HG03342 (cell line): ENCODE measurements around the gene CLEC9A.
"Not testable (repeated sequence)": the region's sequence is repeated elsewhere in the genome, so short reads cannot be mapped to it uniquely, and the experiment has no call there.

Source experiments
- ATAC-seq: cut with Tn5 transposase; IDR thresholded peaks from one replicate; pipeline ENCODE4 v1.9.1; 2021; ENCODE audit warnings: mild to moderate bottlenecking, moderate library complexity; ENCODE audit not compliant: unreplicated experiment

CLEC9A gene

GRCh38 chr12:10030446-10030845, at the start of gene CLEC9A:
CLEC9A (plus strand) TSS chr12:10030682; CDS start chr12:10052688, 22,006 bp downstream.
- no peak for ATAC-seq

- no peak for ATAC-seq
Observed at GRCh38 chr12:9991876-9992275, 38.6 kb upstream of the CLEC9A start.

- ATAC-seq = no peak
Observed at GRCh38 chr12:9992296-9992695, 38.2 kb upstream of the CLEC9A start.

DNA sequence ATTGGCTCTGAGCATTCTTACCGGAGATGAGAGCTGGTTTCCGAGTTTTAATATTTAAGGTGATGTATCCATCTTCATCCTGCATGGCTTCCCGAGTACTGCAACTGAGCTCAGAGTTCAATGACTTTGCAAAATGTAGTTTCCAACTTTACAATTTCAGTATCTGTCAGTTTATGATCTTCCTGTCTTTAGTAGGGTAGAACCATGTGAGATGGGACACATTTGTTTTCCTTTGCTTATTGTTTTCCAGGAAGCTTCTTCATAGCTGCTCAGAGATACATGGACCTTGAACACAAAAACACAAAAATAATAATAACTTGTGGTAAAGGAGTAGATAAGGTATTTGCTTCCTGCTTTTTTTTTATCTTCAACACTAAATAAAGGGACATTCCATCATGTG, 31.5 kb upstream of the CLEC9A start, which contains the start of gene CLEC1B:
Gene CLEC1B (minus strand): TSS at position 106 of the 400 bp plus-strand sequence. CDS start 21 bp downstream, at position 85.
- ATAC-seq = no peak

DNA sequence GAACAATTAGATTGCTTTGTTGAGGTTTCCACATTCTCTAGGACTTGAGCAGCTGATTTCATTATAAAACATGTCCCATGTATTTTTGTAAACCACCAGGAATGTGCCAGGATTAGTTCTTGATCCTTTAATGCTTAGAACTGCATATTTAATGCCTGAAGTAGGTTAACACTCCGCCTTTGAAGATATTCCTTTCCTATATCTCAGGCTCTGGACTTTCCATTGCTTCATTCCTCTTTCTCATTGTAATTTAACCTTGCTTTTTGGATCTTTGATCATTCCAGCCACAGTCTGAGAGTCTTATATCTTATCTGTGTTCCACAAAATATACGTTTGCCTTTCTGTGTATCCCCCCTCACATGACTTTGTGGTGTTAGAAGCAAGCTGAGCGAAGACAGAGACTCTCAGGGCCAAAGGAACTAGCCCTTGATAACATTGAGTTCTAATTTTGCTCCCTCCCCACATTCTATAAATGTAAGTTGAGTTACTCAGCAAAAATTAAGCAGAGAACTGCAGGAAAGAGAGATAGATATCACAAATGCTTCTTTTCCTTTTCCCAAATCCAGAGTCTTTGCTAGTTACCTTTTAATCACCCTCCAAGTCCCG, 29.2 kb upstream of the CLEC9A start:
- ATAC-seq = no peak

GRCh38 chr12:10012630-10013330, 17.7 kb upstream of the CLEC9A start:
- no peak for ATAC-seq

- ATAC-seq = no peak
Observed at GRCh38 chr12:10015450-10015849, 15.0 kb upstream of the CLEC9A start.

DNA sequence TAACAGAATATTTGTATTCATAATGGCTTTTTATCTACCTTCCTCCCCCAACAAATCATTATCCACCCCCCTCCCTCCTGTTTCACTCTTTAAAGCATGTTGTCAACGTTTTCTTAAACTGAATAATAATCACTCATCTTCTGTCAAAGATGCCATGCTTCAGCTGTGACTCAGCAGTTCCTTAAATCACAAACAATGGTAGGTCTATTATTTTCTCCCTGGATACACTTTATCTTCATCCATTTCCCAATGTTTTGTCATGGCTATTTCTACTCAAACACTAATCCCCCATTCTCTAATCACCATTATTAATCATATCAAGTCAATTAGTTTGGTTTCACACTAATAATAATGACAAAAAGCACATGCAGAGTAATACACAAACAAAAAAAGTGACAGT, 13.6 kb upstream of the CLEC9A start:
- no peak for ATAC-seq

- ATAC-seq = no peak
Observed at GRCh38 chr12:10018386-10018785, 12.1 kb upstream of the CLEC9A start.

DNA sequence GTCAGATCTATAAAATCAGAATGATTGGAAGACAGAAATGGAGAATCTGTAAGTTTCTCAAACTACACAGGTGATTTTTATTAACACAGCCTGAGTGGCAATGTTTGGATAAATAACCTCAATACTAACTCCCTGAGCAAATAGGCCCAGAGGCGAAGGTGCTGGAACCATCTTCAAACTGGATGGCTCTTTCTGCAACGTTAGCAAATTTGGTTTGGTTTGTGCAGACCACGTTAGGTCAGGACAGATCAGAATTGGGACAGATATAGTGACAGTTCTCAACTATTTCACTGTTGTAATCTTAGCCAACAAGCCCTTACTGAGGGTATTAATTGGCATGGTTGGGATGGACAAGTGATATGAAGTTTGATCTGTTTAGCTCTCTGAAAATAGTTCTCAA, 9.1 kb upstream of the CLEC9A start:
- no peak for ATAC-seq

DNA sequence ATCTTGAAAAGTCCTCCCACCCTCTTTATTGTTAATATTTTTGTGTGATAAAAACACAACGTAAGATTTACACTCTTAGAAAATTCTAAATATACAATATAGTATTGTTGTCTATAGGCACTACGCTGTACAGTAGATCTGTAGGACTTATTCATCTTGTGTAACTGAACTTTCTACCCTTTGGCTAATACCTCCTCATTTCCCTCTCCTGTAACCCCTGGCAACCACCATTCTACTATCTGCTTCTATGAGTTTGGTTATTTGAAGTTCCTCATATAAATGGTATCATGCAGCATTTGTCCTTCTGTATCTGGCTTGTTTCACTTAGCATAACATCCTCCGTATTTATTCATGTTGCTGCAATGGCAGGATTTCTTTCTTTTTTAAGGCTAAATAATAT, 5.2 kb upstream of the CLEC9A start:
- no peak for ATAC-seq

GRCh38 chr12:10026666-10027065, 3.8 kb upstream of the CLEC9A start:
- not testable (repeated sequence) for ATAC-seq

DNA sequence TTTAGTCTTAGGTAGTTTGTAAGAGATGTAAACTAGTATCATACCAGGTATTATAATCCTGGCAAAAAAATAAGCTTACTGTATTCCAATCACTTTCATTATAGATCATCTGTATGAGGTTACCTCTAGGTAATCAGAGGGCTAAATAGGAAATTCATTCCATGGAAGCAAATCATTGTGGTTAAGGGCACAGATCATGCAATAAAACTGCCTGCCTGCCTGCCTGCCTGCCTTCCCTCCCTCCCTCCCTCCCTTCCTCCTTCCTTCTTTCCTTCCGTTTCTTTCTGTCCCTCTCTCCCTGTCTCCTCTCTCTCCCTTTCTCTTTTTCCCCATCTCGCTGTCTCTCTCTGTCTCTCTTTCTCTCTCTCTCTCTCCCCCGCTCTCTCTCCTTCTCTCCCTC, 3.2 kb upstream of the CLEC9A start:
- no peak for ATAC-seq

GRCh38 chr12:10027721-10028120, 2.8 kb upstream of the CLEC9A start:
- ATAC-seq = no peak

DNA sequence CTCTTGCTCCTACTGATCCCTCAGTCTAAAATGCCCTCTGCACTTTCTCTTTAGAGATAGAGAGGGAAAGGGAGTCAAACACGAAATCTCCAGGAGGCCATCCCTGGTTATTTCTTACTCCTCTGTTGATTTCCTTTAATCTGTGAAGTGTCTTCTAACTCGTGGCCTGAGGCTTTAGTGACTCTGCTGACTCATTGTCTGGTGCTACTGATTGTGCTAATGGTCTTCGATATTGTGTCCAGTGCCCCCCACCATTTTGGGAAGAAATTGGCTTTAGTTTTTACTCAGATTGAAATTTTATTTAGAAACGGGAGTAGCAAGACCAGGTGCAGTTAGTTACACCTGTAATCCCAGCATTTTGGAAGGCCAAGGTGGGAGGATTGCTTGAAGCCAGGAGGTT, 839 bp downstream of the CLEC9A start:
- ATAC-seq = no peak

DNA sequence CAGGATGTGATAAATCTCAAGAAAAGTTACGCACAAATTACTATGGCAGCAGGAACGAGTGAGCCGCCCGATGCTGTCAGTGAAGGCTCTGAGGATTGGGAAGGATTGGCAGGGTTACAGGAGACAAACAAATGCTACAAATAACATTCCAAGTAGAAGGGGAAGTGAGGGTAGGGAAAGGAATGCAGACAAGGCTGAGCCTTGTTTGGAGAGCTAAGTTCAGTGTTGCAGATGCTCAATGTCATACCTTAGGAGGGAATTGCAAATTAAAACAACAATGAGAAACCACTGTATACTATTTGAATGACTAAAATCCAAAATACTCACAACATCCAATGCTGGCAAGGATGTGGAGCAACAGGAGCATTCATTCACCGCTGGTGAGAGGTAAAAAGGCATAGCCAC, 1.3 kb downstream of the CLEC9A start:
- ATAC-seq = no peak

DNA sequence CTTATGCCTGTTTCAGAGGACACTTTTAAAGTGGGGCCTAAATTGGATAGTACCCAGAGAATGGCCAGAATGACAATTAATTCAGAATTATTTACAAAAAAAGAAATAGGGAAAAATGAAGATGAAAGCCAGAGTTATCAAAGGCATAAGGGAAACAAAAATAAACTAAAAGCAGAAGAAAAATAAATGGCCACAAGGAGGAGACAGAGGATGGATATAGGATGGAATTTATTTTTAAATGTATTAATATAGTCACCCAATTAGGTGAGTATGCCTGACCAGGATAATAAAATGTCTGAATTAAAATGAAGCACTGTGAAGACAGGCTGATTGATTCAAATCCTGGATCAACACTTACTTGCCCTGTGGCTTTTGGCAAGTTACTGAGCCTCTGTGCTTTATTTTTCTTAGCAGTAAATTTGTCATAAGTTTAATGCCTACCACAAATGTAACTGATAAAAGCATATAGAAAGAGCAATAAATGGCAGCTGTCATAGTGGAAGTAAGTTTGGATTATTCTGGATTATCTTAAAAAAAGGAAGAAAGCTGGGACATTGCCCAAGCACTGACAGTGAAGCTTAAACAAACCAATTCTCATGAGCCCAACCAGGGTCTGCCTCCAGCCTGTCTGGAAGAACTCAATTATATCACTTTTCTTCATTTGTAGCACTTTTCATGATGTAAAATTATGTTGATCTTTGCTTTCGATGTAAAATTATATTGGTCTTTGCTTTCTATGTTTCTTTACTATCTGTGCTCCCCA, 3.5 kb downstream of the CLEC9A start:
- ATAC-seq = no peak

DNA sequence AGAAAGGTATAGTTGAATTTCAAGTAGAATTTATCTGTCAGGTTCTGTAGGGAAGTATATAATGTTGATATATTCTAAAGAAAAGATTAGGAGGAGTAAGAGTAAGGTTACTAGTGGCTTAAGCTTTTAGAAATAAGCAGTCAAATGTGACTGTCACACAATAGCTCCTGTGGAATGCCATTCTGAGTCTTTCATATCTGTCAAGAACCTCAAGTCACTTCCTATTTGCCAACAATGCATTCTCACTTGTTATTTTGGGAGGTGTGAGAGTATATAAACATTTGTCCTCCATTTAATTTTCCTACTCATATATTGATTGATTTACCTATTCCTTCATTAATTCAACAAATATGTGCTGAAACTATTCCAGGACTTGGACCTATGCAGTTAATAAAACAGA, 11.7 kb downstream of the CLEC9A start:
- no peak for ATAC-seq

- no peak for ATAC-seq
Observed at GRCh38 chr12:10048526-10048925, 18.0 kb downstream of the CLEC9A start.

GRCh38 chr12:10052193-10052913, 21.9 kb downstream of the CLEC9A start:
- ATAC-seq = no peak

DNA sequence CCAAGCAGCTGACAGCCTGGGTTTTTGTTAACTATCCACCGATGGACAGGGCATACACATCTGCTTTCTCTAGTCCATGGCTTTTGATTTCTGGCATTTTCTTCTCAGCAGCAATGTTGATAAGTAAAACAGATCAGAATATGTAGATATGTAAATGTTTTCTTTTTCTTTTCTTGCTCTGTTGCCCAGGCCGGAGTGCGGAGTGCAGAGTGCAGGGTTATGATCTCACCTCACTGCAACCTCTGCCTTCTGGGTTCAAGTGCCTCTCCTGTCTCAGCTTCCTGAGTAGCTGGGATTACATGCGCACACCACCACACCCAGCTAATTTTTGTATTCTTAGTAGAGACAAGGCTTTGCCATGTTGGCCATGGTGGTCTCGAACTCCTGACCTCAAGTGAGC, 27.9 kb downstream of the CLEC9A start:
- no peak for ATAC-seq
